HepG2 (cell line): ENCODE results near the gene BICRA. TPM values are rescaled to one million over a fixed set of nuclear protein-coding genes. Genes with fewer than 3 reads are reported as not detected.

Experiments used
- ASH2L ChIP-seq: fragments of 300-600, 200-600 bp; sonication (generic); IDR thresholded peaks from 2 replicates; pipeline ENCODE4 v1.7.0; 2017; ENCODE audit warnings: low read depth, mild to moderate bottlenecking, moderate library complexity, mixed read lengths, low read length; ENCODE audit not compliant: insufficient read length
- CAMTA2 ChIP-seq: sonication (generic); formaldehyde crosslinking; IDR thresholded peaks from 2 replicates; pipeline ENCODE4 v1.4.0; 2020; ENCODE audit warnings: mild to moderate bottlenecking, missing genetic modification reagents, borderline replicate concordance
- DNMT1 ChIP-seq: sonication (generic); formaldehyde crosslinking; IDR thresholded peaks from 2 replicates; pipeline ENCODE4 v1.5.1; 2020; ENCODE audit warnings: mild to moderate bottlenecking, missing genetic modification reagents
- GABPB1 ChIP-seq: IDR thresholded peaks from 2 replicates; pipeline ENCODE4 v1.6.1; 2016; ENCODE audit warnings: mild to moderate bottlenecking, missing genetic modification reagents, moderate library complexity, missing compliant biosample characterization
- GATA4 ChIP-seq: sonication (generic); IDR thresholded peaks from 2 replicates; pipeline ENCODE4 v1.6.1; 2016; ENCODE audit warnings: antibody characterized with exemption, low read depth, borderline replicate concordance
- HOXA5 ChIP-seq: sonication (generic); formaldehyde crosslinking; IDR thresholded peaks from 2 replicates; pipeline ENCODE4 v1.4.0; 2020; ENCODE audit warnings: missing genetic modification reagents
- KMT2B ChIP-seq: IDR thresholded peaks from 2 replicates; pipeline ENCODE4 v1.6.1; 2016; ENCODE audit warnings: missing genetic modification reagents, missing compliant biosample characterization
- NFIB ChIP-seq: sonication (generic); formaldehyde crosslinking; IDR thresholded peaks from 2 replicates; pipeline ENCODE4 v1.9.0; 2021; ENCODE audit warnings: missing genetic modification reagents, mild to moderate bottlenecking, borderline replicate concordance
- POLR2AphosphoS2 ChIP-seq: IDR thresholded peaks from 2 replicates; pipeline ENCODE4 v1.6.1; 2011; ENCODE audit warnings: low read depth, low read length, improper control_type of control experiment
- YY1 ChIP-seq: IDR thresholded peaks from 2 replicates; pipeline ENCODE4 v1.6.1; 2011; ENCODE audit warnings: low read length, low read depth, moderate library complexity, mild to moderate bottlenecking; ENCODE audit not compliant: insufficient read depth, insufficient replicate concordance
- ZC3H13 ChIP-seq: sonication (generic); formaldehyde crosslinking; IDR thresholded peaks from 2 replicates; pipeline ENCODE4 v1.8.1; 2023; ENCODE audit warnings: mild to moderate bottlenecking, missing genetic modification reagents, moderate library complexity
- ZFP82 ChIP-seq: sonication (generic); formaldehyde crosslinking; IDR thresholded peaks from 2 replicates; pipeline ENCODE4 v1.5.1; 2020; ENCODE audit warnings: mild to moderate bottlenecking, missing genetic modification reagents, borderline replicate concordance
- ZFYVE20 ChIP-seq: sonication (generic); formaldehyde crosslinking; IDR thresholded peaks from 2 replicates; pipeline ENCODE4 v1.8.0; 2023; ENCODE audit warnings: low read depth, mild to moderate bottlenecking, moderate library complexity, missing genetic modification reagents, borderline replicate concordance
- ZNF24 ChIP-seq: fragments of 450-650 bp; IDR thresholded peaks from 2 replicates; pipeline ENCODE4 v1.6.1; 2017; ENCODE audit warnings: antibody characterized with exemption, mild to moderate bottlenecking
- ZNF282 ChIP-seq: fragments of 450-650 bp; IDR thresholded peaks from 2 replicates; pipeline ENCODE4 v1.6.1; 2018; ENCODE audit not compliant: partially characterized antibody
- ZNF44 ChIP-seq: sonication (generic); formaldehyde crosslinking; IDR thresholded peaks from 2 replicates; pipeline ENCODE4 v1.5.1; 2020; ENCODE audit warnings: mild to moderate bottlenecking, missing genetic modification reagents
- ZNF891 ChIP-seq: sonication (generic); formaldehyde crosslinking; IDR thresholded peaks from 2 replicates; pipeline ENCODE4 v1.5.0; 2020; ENCODE audit warnings: mild to moderate bottlenecking, missing genetic modification reagents
- polyA plus RNA-seq, 8 experiments: library from polyadenylated mRNA; depleted of rRNA in 3 of 8; stranded (reverse) in 7 of 8; unstranded in 1 of 8; fragments of >200 nt; fragmentation: Illumina TruSeq in 4 of 8; extraction: Trizol in 4 of 8; gene quantifications; 2 replicates each; pipeline versions ENCODE4 v1.2.1 to v1.2.3, GENCODE V29; 2011 to 2016; ENCODE audit warnings: low read depth in 4 of 8, missing spikeins in 1 of 8, mixed read lengths in 1 of 8; ENCODE audit not compliant: insufficient read depth in 1 of 8
- total RNA-seq, 5 experiments: library from RNA; depleted of rRNA; stranded (reverse); fragments of >200 nt; fragmentation: Illumina TruSeq; extraction: Trizol; gene quantifications; 2 replicates each; pipeline ENCODE4 v1.2.3, GENCODE V29; 2016; ENCODE audit warnings: low read depth in 1 of 5
- TF ChIP-seq, protein P1 (sequence below): sonication (generic); formaldehyde crosslinking; IDR thresholded peaks from 2 replicates; pipeline ENCODE4 v1.4.0; 2020; ENCODE audit warnings: missing genetic modification reagents, borderline replicate concordance

The BICRA gene
- total and polyA plus RNA-seq, 2 of the 13 experiments (the other 11 are each of a cell fraction or from before 2014, with no cell fraction given), result 0.55 to 0.71 TPM

DNA sequence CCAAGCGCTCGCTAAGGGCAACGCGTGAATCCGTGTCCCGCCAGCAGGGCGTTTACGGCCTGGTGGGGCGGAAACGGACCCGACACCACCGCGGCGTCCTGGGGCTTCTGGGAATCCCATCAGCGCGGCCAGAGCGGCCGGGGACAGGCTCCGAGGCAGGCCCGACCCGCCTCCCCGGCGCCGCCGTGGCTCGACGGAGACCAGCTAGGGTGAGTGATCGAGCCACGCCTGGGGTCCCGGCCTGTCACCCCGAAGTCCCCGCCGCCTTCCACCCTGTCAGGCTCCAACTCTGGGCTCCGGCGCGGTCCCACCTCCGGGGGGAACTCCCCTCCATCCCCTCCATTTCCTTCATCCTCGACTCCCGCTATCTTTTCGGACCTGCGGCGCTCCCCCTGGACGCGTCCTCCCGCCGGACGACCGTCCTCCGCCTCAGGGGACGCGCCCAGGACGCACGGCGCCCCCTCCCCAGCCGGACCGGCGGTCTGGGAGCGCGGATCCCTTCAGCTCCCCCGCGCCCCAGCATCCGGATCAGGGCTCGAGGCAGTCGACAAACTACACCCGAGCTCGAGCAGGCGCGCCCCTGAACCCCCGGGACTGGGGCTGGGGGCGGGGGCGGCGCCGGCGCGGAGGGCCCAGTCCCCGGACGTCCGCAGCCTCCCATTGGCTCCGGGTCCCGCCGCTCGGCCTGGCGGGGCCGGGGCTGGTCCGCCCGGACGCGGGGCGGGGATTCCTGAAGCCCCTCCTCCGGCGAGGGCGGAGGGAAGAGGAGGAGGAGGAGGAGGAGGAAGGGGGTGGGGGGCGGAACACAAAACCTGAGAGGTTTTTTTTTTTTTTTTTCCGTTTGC, 638 bp upstream of the BICRA start (continued):
- TF ChIP-seq YY1 (no peak), ZNF891 (CRISPR knock-in tag) (no peak), GABPB1 (peak; percentile 69), NFIB (CRISPR knock-in tag) (no peak), ZFP82 (CRISPR knock-in tag) (peak; percentile 69; the same call in 1 of the 2 replicates), HOXA5 (no peak), ASH2L (peak; percentile 34), ZC3H13 (CRISPR knock-in tag) (no peak), POLR2AphosphoS2 (no peak), KMT2B (CRISPR knock-in tag) (peak; percentile 38; the same call in 1 of the 2 replicates), ZNF44 (no peak), ZNF24 (no peak), DNMT1 (CRISPR knock-in tag) (no peak), ZFYVE20 (CRISPR knock-in tag) (peak; percentile 47; the same call in 1 of the 2 replicates), GATA4 (peak; percentile 10; the same call in 1 of the 2 replicates), ZNF282 (no peak), CAMTA2 (CRISPR knock-in tag) (no peak)
- TF ChIP-seq, protein P1, sequence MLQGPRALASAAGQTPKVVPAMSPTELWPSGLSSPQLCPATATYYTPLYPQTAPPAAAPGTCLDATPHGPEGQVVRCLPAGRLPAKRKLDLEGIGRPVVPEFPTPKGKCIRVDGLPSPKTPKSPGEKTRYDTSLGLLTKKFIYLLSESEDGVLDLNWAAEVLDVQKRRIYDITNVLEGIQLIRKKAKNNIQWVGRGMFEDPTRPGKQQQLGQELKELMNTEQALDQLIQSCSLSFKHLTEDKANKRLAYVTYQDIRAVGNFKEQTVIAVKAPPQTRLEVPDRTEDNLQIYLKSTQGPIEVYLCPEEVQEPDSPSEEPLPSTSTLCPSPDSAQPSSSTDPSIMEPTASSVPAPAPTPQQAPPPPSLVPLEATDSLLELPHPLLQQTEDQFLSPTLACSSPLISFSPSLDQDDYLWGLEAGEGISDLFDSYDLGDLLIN (CRISPR knock-in tag), result no peak
